NCI-H187 treated with DMSO at 0.1 percent for 48 hours (cell line): ENCODE results near the gene POSTN.

Experiments used
- DNase-seq: peaks from one replicate; lab custom pipeline; 2025; lab: John Stamatoyannopoulos, UW

Gene POSTN, protein sequence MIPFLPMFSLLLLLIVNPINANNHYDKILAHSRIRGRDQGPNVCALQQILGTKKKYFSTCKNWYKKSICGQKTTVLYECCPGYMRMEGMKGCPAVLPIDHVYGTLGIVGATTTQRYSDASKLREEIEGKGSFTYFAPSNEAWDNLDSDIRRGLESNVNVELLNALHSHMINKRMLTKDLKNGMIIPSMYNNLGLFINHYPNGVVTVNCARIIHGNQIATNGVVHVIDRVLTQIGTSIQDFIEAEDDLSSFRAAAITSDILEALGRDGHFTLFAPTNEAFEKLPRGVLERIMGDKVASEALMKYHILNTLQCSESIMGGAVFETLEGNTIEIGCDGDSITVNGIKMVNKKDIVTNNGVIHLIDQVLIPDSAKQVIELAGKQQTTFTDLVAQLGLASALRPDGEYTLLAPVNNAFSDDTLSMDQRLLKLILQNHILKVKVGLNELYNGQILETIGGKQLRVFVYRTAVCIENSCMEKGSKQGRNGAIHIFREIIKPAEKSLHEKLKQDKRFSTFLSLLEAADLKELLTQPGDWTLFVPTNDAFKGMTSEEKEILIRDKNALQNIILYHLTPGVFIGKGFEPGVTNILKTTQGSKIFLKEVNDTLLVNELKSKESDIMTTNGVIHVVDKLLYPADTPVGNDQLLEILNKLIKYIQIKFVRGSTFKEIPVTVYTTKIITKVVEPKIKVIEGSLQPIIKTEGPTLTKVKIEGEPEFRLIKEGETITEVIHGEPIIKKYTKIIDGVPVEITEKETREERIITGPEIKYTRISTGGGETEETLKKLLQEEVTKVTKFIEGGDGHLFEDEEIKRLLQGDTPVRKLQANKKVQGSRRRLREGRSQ

DNA sequence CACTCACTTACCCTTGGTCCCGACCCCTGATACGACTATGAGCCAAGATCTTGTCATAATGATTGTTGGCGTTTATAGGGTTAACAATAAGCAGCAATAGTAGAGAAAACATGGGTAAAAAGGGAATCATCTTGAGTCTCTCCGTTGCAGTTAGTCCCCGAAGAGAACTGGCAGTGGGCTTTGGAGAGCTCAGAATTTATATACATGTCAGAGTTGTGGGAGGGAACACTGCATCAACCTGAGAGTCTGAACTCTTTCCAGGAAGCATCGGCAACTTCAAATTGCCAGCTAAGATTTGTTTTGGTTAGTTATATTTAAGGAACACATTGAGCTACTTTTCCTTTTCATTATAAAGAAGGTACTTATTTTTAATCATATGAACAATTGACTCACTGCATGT, at the start of gene POSTN:
TSS of gene POSTN (minus strand) at position 172 of the 400 bp plus-strand sequence. CDS start at position 130, 42 bp downstream.
- DNase-seq, result no peak

DNA sequence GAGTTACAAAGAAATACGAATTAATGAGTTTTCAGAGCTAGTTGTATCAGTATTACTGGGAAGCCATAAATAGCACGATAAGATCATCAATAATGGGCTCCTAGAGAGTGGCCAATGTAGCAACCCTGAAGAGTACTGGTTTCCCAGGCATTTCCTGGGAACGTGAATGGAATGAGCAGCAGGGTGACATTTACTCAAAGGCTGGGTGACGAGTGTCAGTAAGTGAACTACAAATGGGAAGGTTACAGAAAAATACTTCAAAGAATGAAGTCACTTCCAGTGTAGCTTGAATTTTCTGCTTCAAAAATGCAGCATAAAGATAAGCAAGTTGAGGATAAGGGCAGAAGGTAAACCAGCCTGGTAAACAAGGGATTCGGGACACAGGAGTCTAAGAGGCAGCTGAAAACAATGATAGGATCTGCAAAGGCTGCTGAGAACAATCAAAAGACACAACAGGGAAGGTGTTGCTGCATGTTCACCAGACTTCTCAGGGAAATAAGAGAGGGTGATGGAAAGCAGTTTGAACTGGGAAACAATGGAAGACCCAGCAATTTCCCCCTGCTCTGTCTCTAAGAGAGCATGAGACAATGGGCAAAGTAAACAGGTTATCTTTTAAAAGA, 48.6 kb upstream of the POSTN start:
- DNase-seq, result no peak

GRCh38 chr13:37646531-37646930, 48.0 kb upstream of the POSTN start:
- no peak for DNase-seq

DNA sequence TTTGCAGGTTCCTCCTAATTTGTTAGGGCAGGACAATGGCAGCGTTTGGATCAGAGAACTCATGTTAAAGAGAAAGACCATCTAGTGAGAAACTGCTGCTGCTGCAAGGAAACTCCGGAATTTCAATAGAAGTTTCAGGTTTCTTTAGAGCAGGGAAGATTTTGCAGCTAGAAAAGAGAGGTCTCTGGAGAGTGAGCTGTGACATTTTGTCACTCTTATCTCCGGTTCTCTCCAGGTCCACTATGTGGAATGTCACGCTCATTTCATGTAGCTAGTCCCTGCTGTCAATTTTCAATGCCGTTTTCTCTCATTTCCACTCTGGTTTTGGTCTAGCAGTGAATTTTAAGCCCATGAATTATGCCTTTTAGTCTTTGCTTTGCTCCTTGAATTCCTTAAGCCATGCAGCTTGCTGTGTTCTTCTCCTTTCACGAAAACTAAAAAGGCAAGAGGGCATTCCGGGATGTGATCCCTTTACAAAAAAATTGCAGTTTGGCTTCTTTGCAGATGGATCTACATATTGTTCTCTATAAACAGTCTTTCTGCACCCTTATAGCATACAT, 46.7 kb upstream of the POSTN start:
- DNase-seq, result no peak

DNA sequence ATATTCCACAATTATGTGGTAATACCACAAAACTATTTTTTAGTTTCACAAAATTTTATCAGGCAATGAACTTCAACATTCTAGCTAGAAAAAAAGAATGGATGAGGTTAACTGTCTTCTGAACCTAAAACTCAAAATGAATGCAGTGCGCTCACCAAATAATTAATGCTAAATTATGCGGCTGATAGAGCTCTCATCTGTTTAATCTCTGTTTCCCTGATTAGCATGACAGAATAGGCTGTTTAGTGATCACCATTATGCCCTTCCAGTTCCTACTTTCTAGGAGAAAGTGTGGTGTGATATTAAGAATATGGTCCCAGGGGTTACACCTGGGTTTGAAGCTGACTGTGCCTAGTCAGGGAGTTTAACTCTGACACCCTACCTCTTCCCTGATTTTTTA, 42.8 kb upstream of the POSTN start:
- DNase-seq, result no peak

DNA sequence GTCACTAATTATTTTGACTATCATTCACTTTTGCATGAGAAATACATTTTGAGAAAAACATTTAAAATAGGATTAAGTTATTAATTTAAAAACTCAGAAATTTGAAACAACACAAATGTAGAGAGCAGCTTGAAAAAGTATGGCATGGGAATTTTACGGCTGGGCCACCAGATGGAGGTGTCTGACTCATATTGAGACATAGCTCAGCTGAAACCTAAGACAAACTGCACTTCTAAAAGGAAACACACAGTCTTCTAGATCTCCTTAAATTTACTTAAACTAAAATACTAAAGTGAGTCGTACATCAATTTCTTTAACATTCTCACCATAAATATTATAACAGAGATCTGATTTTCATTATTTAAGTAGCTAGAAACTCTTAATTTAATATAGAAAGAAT, 41.9 kb upstream of the POSTN start:
- no peak for DNase-seq

GRCh38 chr13:37636701-37637100, 38.1 kb upstream of the POSTN start:
- no peak for DNase-seq

GRCh38 chr13:37632294-37632693, 33.7 kb upstream of the POSTN start:
- no peak for DNase-seq

DNA sequence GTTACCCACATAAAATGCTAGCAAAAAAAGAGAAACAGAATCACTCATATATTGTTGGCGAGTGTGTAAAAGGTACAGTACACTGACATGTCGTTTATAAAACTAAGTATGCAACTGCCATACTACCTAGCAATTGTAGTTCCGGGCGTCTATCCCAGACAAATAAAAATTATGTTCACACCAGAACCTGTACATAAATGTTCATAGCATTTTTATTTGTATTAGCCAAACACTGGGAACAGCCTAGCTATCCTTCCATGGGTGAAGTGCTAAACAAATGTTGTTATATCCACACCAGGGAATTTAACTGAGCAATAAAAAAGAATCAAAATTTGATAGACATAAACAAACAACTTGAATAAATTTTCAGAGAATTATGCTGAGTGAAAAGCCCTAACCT, 28.9 kb upstream of the POSTN start:
- no peak for DNase-seq

DNA sequence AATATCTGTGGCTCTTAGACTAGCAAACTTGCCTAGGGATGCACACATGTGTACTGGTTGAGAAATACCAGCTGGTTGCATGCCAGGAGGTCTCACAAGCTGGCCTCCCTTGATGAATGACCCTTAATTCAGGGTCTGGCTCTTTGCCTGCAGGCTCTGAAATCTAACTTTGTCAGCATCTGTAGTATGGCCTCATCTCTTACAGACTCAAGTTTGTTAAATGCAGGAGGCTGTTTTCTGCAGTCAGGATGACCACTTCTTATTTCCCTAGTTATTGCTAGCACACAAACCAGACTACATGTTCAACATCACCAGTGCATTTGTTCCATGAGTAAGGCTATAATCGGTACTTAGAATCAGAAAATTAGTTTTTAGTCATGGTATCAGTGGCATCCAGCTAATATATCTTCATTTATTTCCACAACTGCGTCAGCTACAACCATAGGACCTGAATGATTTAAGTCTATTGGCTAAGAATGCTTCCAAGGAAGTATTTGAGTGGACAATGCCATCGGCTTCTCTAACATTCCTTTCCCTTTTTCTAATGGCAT, 23.3 kb upstream of the POSTN start:
- DNase-seq, result no peak

GRCh38 chr13:37618554-37618953, 20.0 kb upstream of the POSTN start:
- no peak for DNase-seq

GRCh38 chr13:37617173-37617572, 18.6 kb upstream of the POSTN start:
- no peak for DNase-seq

- DNase-seq, result no peak
Observed at GRCh38 chr13:37616131-37616530, 17.6 kb upstream of the POSTN start.

DNA sequence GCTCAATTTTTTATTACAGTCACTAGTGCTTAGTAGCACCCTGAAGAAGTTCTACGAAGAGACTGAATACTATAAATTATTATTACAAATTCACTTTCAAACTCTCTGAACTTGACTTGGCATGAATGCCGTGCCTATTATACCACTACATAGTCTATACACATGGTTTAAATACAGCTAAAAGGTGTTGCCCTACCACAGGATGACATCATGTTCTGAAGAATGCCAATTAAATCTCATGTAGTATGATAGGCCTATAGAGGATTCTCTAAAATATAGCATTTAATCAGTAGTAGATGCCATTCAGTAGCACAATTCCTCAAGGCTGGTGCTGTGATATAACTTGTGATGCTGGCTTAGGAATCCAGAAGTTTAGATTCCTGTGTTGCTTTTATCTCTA, 16.7 kb upstream of the POSTN start:
- no peak for DNase-seq

- no peak for DNase-seq
Observed at GRCh38 chr13:37613638-37614037, 15.1 kb upstream of the POSTN start.

DNA sequence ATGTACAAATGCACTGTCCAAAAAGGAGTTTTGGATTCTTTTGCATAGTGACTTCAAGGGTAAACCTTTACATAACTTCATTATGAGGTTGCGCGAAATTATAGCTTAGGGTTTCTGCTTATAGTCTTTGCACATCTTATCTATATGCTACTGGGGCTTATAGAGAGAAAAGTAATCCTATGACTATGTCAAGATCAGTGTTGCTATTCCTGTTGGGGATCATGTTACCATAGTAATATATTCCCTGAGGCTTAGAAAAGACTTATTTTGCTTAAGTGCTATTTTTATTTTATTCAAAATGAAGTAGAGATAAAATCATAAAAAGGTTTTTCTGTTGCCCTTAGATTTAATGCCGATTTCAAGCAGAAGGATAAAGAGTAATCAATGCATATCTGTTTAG, 14.7 kb upstream of the POSTN start:
- DNase-seq, result no peak

DNA sequence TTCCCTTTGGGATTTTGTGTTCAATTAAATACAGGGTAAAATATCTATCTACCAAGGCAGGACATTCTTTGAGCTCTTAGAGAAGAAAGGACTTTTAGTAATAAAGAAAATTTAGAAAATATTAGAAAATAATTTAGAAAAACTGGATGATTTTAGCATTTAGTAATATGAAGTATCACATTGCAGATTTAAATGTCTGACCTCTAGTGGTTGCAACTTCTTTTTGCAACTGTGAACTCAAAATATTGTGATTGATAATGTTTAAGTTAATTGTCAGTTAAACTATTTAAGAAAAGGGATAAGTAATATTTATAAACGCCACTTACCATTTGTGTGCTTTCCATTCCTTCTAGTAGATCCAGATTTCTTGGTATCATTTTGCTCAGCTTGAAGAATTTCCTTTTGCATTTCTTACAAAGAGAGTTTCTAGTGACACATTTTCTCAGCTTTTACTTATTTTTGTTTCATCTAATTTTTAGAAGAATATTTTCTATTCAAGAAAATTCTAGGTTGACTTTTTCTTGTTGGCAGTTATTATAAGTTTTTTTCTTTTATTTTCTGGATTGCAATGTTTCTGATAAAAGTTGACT, 10.3 kb upstream of the POSTN start:
- DNase-seq, result no peak

DNA sequence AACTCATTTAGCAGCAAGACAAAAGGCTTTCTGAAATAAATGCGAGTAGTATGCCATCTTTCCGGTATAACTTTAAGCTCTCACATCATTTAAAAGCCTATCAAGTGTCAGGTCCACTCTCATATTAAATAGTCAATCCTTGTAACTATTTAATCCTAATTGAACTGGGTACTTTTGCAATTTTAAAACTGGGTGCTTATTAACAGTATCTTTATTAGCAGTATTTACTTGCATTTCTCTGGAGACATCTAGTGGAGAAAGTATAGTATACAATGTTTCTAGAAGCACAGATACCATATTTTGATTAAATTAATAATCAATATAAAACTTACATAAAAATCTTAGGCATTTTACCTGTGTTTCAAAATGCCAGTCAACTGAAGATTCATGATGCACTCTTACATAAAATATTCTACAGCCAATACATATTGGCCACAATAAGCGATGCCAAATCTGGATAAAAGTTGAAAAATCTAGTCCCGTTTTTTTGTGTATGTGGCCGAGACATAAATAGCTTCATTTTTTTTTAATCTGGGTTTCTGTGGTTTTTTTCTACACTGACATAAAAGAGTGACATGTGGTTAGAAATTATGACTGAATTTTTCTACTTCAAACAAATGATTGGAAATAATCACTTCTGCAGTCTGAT, 4.3 kb upstream of the POSTN start:
- DNase-seq, result no peak

DNA sequence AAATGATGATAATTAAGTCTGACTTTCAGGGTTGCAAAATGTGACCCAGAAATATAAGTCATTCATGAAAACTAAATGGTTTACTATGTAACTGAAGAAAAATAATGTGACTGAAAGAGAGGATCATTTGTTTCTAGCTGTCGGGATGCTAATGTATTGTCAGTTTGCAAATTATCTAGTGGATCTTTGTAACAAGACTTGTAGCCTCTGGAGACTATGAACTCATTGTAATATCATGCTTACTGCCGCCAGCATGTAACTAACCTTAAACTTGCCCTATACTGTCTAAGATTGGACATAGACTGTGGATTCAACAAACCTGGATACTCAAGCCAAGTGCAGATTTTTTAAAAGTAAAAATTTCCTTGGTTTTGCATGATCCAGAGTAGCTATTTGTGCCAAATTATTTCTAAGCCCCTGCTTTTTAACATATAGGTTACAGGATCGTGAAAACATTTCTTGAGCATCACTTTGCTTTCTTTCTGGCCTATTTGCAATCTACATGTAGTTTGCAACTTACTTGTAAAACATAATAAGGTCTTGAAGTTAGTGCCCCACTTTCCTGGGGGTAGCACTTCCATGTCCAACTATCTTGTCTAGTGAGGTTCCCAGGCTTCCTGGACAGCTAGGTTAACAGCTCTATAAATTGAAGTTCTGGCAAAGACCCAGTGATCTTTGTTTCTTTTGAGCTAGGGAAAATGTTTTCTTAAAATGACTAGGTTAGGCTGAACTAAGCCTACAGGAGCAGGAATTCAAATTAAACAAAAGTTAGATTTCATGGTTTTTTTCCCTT, 3.3 kb upstream of the POSTN start:
- no peak for DNase-seq

- DNase-seq, result no peak
Observed at GRCh38 chr13:37599519-37599918, 951 bp upstream of the POSTN start.
